Activated T-cell treated with anti-CD3 and anti-CD28 coated beads for 4 hours (primary cell): ENCODE results near the gene HNF4A.
"Not testable (repeated sequence)": the region's sequence is repeated elsewhere in the genome, so short reads cannot be mapped to it uniquely, and the experiment has no call there.

ENCODE experiments used
- DNase-seq: peaks from one replicate; pipeline ENCODE4 v3.0.0-alpha.2; 2020

Gene HNF4A

GRCh38 chr20:44345941-44346340 lies 9.6 kb upstream of the HNF4A start:
- not testable (repeated sequence) for DNase-seq

GRCh38 chr20:44348168-44348659 lies 7.3 kb upstream of the HNF4A start:
- DNase-seq, result no peak

GRCh38 chr20:44349349-44349748 lies 6.2 kb upstream of the HNF4A start:
- DNase-seq, result no peak

- DNase-seq, result no peak
Measured at GRCh38 chr20:44350567-44350966, 4.9 kb upstream of the HNF4A start.

- DNase-seq, result no peak
Measured at GRCh38 chr20:44354979-44355497, 461 bp upstream of the HNF4A start.

- no peak for DNase-seq
Measured at GRCh38 chr20:44356353-44356723, 839 bp downstream of the HNF4A start.

- DNase-seq, result no peak
Measured at GRCh38 chr20:44357020-44357419, 1.5 kb downstream of the HNF4A start.

- DNase-seq, result no peak
Measured at GRCh38 chr20:44357555-44358125, 2.1 kb downstream of the HNF4A start.

GRCh38 chr20:44358776-44359175 lies 3.3 kb downstream of the HNF4A start:
- DNase-seq, result no peak

- DNase-seq, result no peak
Measured at GRCh38 chr20:44360221-44360620, 4.7 kb downstream of the HNF4A start.

- no peak for DNase-seq
Measured at GRCh38 chr20:44361021-44361420, 5.5 kb downstream of the HNF4A start.

- DNase-seq, result no peak
Measured at GRCh38 chr20:44362466-44362940, 7.0 kb downstream of the HNF4A start.

GRCh38 chr20:44364068-44364467 lies 8.6 kb downstream of the HNF4A start:
- DNase-seq, result no peak

GRCh38 chr20:44364780-44365179 lies 9.3 kb downstream of the HNF4A start:
- DNase-seq, result no peak

GRCh38 chr20:44367746-44368145 lies 12.2 kb downstream of the HNF4A start:
- no peak for DNase-seq

GRCh38 chr20:44370639-44371218 lies 15.2 kb downstream of the HNF4A start:
- no peak for DNase-seq

- no peak for DNase-seq
Measured at GRCh38 chr20:44382641-44383040, 27.1 kb downstream of the HNF4A start.

GRCh38 chr20:44384423-44385027 lies 29.0 kb downstream of the HNF4A start:
- peak; percentile 82 for DNase-seq

GRCh38 chr20:44388466-44389023 lies 33.0 kb downstream of the HNF4A start:
- DNase-seq, result peak; percentile 48

- DNase-seq, result no peak
Measured at GRCh38 chr20:44389871-44390270, 34.4 kb downstream of the HNF4A start.

- no peak for DNase-seq
Measured at GRCh38 chr20:44390280-44390679, 34.8 kb downstream of the HNF4A start.

- DNase-seq, result no peak
Measured at GRCh38 chr20:44392088-44392775, 36.7 kb downstream of the HNF4A start.
